Progenitor cell of endocrine pancreas (in vitro differentiated cells): ENCODE data around the gene SLC12A9. TPM values are rescaled to one million over a fixed set of nuclear protein-coding genes. Genes with fewer than 3 reads are reported as not detected.

Experiments used
- DNase-seq: peaks from one replicate; pipeline ENCODE4 v3.0.0; 2021; ENCODE audit warnings: low spot score; ENCODE audit not compliant: unreplicated experiment
- H3K27ac Mint-ChIP-seq: 2 replicates; pipeline ENCODE4 v1.8.0; 2021; ENCODE audit warnings: mild to moderate bottlenecking, moderate library complexity, mixed read lengths
- H3K27me3 Mint-ChIP-seq: 2 replicates; pipeline ENCODE4 v1.8.0; 2021; ENCODE audit warnings: mixed read lengths
- H3K36me3 Mint-ChIP-seq: 2 replicates; pipeline ENCODE4 v1.8.0; 2022; ENCODE audit warnings: mixed read lengths; ENCODE audit not compliant: insufficient read depth
- H3K4me1 Mint-ChIP-seq: 2 replicates; pipeline ENCODE4 v1.8.0; 2021; ENCODE audit warnings: low read depth, mixed read lengths
- H3K4me3 Mint-ChIP-seq: 2 replicates; pipeline ENCODE4 v1.8.0; 2021; ENCODE audit warnings: low read depth, mild to moderate bottlenecking, moderate library complexity, mixed read lengths
- H3K9me3 Mint-ChIP-seq: 2 replicates; pipeline ENCODE4 v1.8.0; 2021; ENCODE audit warnings: low read depth, mixed read lengths
- CTCF ChIP-seq: fragments of 200-600 bp; sonication (generic); IDR thresholded peaks from one replicate; pipeline ENCODE4 v1.5.0; 2021; ENCODE audit warnings: antibody characterized with exemption, mild to moderate bottlenecking; ENCODE audit not compliant: unreplicated experiment
- total RNA-seq: library from RNA; stranded (reverse); gene quantifications from 2 replicates; pipeline ENCODE4 v1.2.1, GENCODE V29; 2021

Gene SLC12A9
- total RNA-seq, 1 donor from 2014 or later, result 62.6 TPM

- Mint-ChIP-seq H3K9me3 (no peaks in the 10 kb centered on the region), H3K4me3 (peak overlapping the region; percentile 93), H3K27me3 (no peaks in the 10 kb centered on the region), H3K4me1 (peaks cover 22% of the 10 kb centered on the region), H3K36me3 (peaks cover 32% of the 10 kb centered on the region), H3K27ac (peak overlapping the region; percentile 99)
- no peak for TF ChIP-seq CTCF
- DNase-seq, result no peak
Observed at GRCh38 chr7:100873599-100874299, 21.2 kb downstream of the SLC12A9 start.

GRCh38 chr7:100874300-100874576 lies 21.7 kb downstream of the SLC12A9 start:
- TF ChIP-seq CTCF, result no peak
- Mint-ChIP-seq H3K4me3 (peak overlapping the region; percentile 93), H3K36me3 (peaks cover 34% of the 10 kb centered on the region), H3K27me3 (no peaks in the 10 kb centered on the region), H3K27ac (peak overlapping the region; percentile 99), H3K4me1 (peaks cover 22% of the 10 kb centered on the region), H3K9me3 (no peaks in the 10 kb centered on the region)
- DNase-seq, result no peak

- H3K27me3 Mint-ChIP-seq, result no peaks in the 10 kb centered on the region
- H3K27ac Mint-ChIP-seq, result peak within 1 kb of the TSS; percentile 99
- peaks cover 25% of the 10 kb centered on the region for H3K4me1 Mint-ChIP-seq
- TF ChIP-seq CTCF, result peak; percentile 46
- H3K36me3 Mint-ChIP-seq, result peaks cover 37% of the 10 kb centered on the region
- peak; percentile 97 for DNase-seq
- H3K4me3 Mint-ChIP-seq, result peak within 1 kb of the TSS; percentile 93
- H3K9me3 Mint-ChIP-seq, result no peaks in the 10 kb centered on the region
Observed at GRCh38 chr7:100874577-100875355, 22.3 kb downstream of the SLC12A9 start, which contains the start of gene SRRT. Gene SRRT, plus strand, starts transcription at chr7:100875103. Its CDS starts 488 bp downstream, at chr7:100875591.

GRCh38 chr7:100875356-100875751 lies 22.8 kb downstream of the SLC12A9 start:
- H3K27ac Mint-ChIP-seq, result peak overlapping the region; percentile 99
- DNase-seq, result no peak
- H3K9me3 Mint-ChIP-seq, result no peaks in the 10 kb centered on the region
- no peaks in the 10 kb centered on the region for H3K27me3 Mint-ChIP-seq
- H3K4me1 Mint-ChIP-seq, result peaks cover 28% of the 10 kb centered on the region
- H3K36me3 Mint-ChIP-seq, result peaks cover 41% of the 10 kb centered on the region
- TF ChIP-seq CTCF, result no peak
- H3K4me3 Mint-ChIP-seq, result peak overlapping the region; percentile 93

- H3K4me1 Mint-ChIP-seq, result peaks cover 28% of the 10 kb centered on the region
- no peaks in the 10 kb centered on the region for H3K9me3 Mint-ChIP-seq
- H3K27me3 Mint-ChIP-seq, result no peaks in the 10 kb centered on the region
- H3K4me3 Mint-ChIP-seq, result no peak overlapping the region
- peak overlapping the region; percentile 59 for H3K27ac Mint-ChIP-seq
- TF ChIP-seq CTCF, result no peak
- DNase-seq, result no peak
- H3K36me3 Mint-ChIP-seq, result peaks cover 44% of the 10 kb centered on the region
Observed at GRCh38 chr7:100878013-100878412, 25.5 kb downstream of the SLC12A9 start.
